GM12864 (cell line): Measurements from ENCODE around the gene FAM131C.
"Not testable (repeated sequence)": the region's sequence is repeated elsewhere in the genome, so short reads cannot be mapped to it uniquely, and the experiment has no call there.

Experiments
- DNase-seq: peaks from one replicate; pipeline ENCODE4 v3.0.0-alpha.2; 2011; ENCODE audit warnings: low read depth
- H3K4me3 ChIP-seq: 2 replicates; pipeline ENCODE4 v1.5.1; 2011; ENCODE audit warnings: mild to moderate bottlenecking, low read depth, low read length, control low read depth
- TF ChIP-seq, protein P1 (sequence below): IDR thresholded peaks from 2 replicates; pipeline ENCODE4 v1.5.1; 2011; ENCODE audit warnings: low read depth, mild to moderate bottlenecking, moderate library complexity, low read length, control low read depth, inconsistent platforms; ENCODE audit errors: missing control alignments

Gene FAM131C

DNA sequence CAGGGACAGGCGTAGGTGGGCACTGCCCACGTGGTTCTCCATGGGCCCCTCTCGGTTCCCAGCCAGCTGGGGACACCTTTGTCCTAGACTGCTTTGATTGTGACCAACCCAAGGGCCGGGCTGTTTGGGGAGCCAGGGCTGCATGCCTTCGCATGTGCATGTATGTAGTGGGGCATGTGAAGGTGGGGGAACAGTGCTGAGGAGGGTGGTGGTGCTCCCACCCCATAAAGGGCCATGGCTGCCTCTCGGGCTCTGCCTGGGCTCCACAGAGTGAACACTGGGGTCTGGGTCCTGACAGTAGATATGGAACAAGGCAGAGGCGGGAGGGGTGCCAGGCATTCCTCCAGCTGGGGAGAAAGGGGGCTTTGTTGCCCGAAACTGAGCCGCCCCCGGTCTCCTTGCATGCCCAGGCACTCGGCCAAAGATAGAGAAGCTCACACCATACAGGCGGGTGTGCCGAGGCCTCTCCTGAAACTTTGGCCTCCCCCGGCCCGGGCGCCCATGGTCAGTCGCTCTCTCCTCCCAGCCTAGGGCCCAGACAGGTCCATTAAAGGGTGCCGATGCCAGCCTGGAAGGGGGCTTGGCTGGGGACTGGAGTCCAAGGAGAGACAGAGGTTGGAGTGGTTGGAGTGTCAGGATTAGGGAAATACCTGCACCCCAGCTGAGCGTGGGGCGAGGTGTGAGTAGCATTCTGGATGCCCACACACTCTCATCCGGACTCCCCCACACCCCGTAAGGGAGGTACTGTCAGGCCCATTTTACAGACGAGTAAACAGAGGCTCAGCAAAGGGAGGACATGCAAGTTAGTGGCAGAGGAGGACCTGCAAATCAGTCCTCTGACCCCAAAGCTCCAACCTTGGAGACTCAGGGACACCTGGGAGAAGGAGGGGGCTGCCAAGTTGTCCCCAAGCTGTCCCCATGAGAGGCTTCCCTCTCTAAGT is 41.3 kb upstream of the FAM131C start:
- no peak overlapping the region for H3K4me3 ChIP-seq
- TF ChIP-seq, protein P1, sequence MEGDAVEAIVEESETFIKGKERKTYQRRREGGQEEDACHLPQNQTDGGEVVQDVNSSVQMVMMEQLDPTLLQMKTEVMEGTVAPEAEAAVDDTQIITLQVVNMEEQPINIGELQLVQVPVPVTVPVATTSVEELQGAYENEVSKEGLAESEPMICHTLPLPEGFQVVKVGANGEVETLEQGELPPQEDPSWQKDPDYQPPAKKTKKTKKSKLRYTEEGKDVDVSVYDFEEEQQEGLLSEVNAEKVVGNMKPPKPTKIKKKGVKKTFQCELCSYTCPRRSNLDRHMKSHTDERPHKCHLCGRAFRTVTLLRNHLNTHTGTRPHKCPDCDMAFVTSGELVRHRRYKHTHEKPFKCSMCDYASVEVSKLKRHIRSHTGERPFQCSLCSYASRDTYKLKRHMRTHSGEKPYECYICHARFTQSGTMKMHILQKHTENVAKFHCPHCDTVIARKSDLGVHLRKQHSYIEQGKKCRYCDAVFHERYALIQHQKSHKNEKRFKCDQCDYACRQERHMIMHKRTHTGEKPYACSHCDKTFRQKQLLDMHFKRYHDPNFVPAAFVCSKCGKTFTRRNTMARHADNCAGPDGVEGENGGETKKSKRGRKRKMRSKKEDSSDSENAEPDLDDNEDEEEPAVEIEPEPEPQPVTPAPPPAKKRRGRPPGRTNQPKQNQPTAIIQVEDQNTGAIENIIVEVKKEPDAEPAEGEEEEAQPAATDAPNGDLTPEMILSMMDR = no peak
- no peak for DNase-seq

DNA sequence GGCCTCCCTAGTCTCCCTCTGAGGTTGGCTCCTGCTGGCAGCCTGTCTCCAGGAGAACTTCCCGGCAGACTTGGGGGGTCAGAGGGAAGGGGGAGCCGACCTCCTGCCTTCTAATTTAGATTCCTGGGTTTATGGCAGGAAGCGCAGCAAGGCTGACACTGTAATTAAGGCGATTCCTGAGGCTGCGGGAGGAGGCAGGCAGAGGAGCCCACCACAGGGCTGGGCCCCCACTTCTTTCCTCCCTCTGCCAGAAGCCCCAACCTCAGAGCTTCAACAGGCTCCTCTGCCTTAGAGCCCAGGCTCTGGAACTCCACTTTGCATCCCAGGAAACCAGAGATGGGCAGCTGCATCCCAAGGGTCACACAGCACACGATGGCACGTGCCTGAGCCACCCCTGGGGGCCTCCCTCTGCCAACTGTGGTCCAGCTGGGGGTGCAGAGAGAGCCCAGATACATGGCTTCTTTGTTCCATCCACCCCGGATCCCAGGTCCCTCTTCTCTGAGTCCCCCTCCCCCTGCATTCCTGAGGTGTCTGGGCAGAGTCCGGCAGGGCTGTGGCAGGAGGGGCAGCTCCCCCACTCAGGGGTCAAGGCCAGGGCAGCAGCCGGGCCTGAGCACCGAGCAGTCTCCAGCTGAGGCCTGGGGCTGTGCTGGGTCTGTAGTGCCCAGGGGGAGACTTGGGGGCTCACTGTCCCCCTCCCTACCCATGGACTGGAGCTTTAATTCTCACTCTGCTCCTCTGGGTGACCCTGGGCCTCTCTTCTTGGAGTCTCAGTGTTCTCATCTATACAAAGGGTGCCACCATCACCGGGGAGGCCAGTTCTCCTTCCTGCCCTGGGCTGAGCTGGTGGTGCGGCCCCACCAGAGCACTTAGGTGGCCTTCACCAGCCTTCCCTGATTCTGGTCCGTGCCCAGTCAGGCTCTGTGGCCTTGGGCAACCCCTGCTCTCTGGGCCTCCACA is 39.4 kb upstream of the FAM131C start:
- TF ChIP-seq, protein P1 = no peak
- no peak for DNase-seq
- no peak overlapping the region for H3K4me3 ChIP-seq

GRCh38 chr1:16111771-16112595 is 38.5 kb upstream of the FAM131C start:
- H3K4me3 ChIP-seq = no peak overlapping the region

GRCh38 chr1:16110884-16111283 is 37.4 kb upstream of the FAM131C start:
- TF ChIP-seq, protein P1 = no peak
- DNase-seq = no peak
- H3K4me3 ChIP-seq = no peak overlapping the region

More at GRCh38 chr1:16111771-16112595, 38.5 kb upstream of the FAM131C start:
- DNase-seq = no peak
- TF ChIP-seq, protein P1 = no peak

- no peak overlapping the region for H3K4me3 ChIP-seq
- no peak for DNase-seq
- TF ChIP-seq, protein P1 = no peak
Observed at GRCh38 chr1:16110456-16110855, 37.0 kb upstream of the FAM131C start.

DNA sequence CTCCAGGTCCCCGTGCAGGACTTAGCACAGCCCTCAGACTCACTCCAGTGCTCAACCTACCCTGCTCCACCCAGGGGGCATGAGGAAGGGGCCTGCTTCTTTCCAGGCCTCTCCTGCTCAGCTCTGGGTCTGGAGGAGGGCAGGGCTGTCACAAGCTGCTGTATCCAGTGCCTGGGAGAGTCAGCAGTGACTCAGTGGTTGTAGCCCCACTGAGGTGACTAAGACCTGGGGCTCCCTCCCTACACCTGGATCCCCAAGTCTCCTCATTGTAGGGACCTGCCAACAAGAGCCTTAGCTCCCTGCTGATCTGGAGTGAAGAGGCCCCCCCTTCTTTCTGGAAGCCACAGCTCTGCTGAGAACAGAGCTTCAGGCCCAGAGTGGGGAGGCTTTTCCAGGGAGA is 36.1 kb upstream of the FAM131C start:
- H3K4me3 ChIP-seq = no peak overlapping the region
- DNase-seq = no peak
- TF ChIP-seq, protein P1 = no peak

- H3K4me3 ChIP-seq, DNase-seq: not testable (repeated sequence)
Observed at GRCh38 chr1:16107039-16107438, 33.6 kb upstream of the FAM131C start.
